H9 (cell line): ENCODE data around the gene SLC16A3. TPM values are rescaled to one million over a fixed set of nuclear protein-coding genes. Genes with fewer than 3 reads are reported as not detected.
A peak's percentile ranks its signal among the peaks of the same experiment; 100 is the strongest.

Experiments
- DNase-seq: peaks from one replicate; pipeline ENCODE4 v3.0.0-alpha.2; 2017
- H2AFZ ChIP-seq: one replicate; pipeline ENCODE4 v1.6.1; 2013; ENCODE audit warnings: mild to moderate bottlenecking, low read length, control low read depth, moderate library complexity
- H2AK5ac ChIP-seq: 2 replicates; pipeline ENCODE4 v1.6.1; 2013; ENCODE audit warnings: low read length, control low read depth, mixed read lengths; ENCODE audit not compliant: insufficient read length
- H2BK120ac ChIP-seq: one replicate; pipeline ENCODE4 v1.6.1; 2013; ENCODE audit warnings: low read depth, mild to moderate bottlenecking, low read length, control low read depth, inconsistent platforms; ENCODE audit not compliant: poor library complexity, severe bottlenecking
- H2BK12ac ChIP-seq: 2 replicates; pipeline ENCODE4 v1.6.1; 2013; ENCODE audit warnings: low read length, control low read depth, mixed read lengths, low read depth; ENCODE audit not compliant: insufficient read length
- H2BK15ac ChIP-seq: 2 replicates; pipeline ENCODE4 v1.6.1; 2013; ENCODE audit warnings: low read depth, low read length, control low read depth
- H2BK20ac ChIP-seq: one replicate; pipeline ENCODE4 v1.6.1; 2013; ENCODE audit warnings: low read depth, mild to moderate bottlenecking, low read length, control low read depth, inconsistent platforms; ENCODE audit not compliant: poor library complexity, severe bottlenecking
- H2BK5ac ChIP-seq: 2 replicates; pipeline ENCODE4 v1.6.1; 2013; ENCODE audit warnings: low read length, control low read depth, mixed read lengths; ENCODE audit not compliant: insufficient read length
- H3K14ac ChIP-seq: 2 replicates; pipeline ENCODE4 v1.6.1; 2013; ENCODE audit warnings: low read length, control low read depth; ENCODE audit not compliant: insufficient read depth
- H3K18ac ChIP-seq: 2 replicates; pipeline ENCODE4 v1.6.1; 2013; ENCODE audit warnings: low read depth, mild to moderate bottlenecking, mixed read lengths, low read length, control low read depth; ENCODE audit not compliant: insufficient read length
- H3K23ac ChIP-seq: 2 replicates; pipeline ENCODE4 v1.6.1; 2013; ENCODE audit warnings: low read length, control low read depth, mixed read lengths, low read depth; ENCODE audit not compliant: insufficient read length
- H3K23me2 ChIP-seq: 2 replicates; pipeline ENCODE4 v1.6.1; 2013; ENCODE audit warnings: low read depth, mild to moderate bottlenecking, mixed read lengths, low read length, control low read depth; ENCODE audit not compliant: insufficient read length, poor library complexity, severe bottlenecking
- H3K27ac ChIP-seq: 2 replicates; pipeline ENCODE4 v1.5.1; 2013; ENCODE audit warnings: low read length, control low read depth, mixed read lengths, low read depth; ENCODE audit not compliant: insufficient read length
- H3K27me3 ChIP-seq: 2 replicates; pipeline ENCODE4 v1.6.1; 2013; ENCODE audit warnings: low read length, control low read depth, inconsistent platforms; ENCODE audit not compliant: insufficient read depth
- H3K4ac ChIP-seq: 2 replicates; pipeline ENCODE4 v1.6.1; 2013; ENCODE audit warnings: low read depth, mild to moderate bottlenecking, control low read depth, inconsistent platforms, low read length, moderate library complexity
- H3K4me1 ChIP-seq: 2 replicates; pipeline ENCODE4 v1.6.1; 2013; ENCODE audit warnings: low read length, control low read depth, inconsistent platforms; ENCODE audit not compliant: insufficient read depth
- H3K4me2 ChIP-seq: 2 replicates; pipeline ENCODE4 v1.6.1; 2013; ENCODE audit warnings: low read length, control low read depth, mixed read lengths; ENCODE audit not compliant: insufficient read length, insufficient read depth
- H3K56ac ChIP-seq: 2 replicates; pipeline ENCODE4 v1.6.1; 2013; ENCODE audit warnings: low read depth, mild to moderate bottlenecking, mixed read lengths, low read length, control low read depth; ENCODE audit not compliant: insufficient read length
- H3K79me1 ChIP-seq: 2 replicates; pipeline ENCODE4 v1.6.1; 2013; ENCODE audit warnings: low read depth, mild to moderate bottlenecking, moderate library complexity, low read length, control low read depth, inconsistent platforms; ENCODE audit not compliant: insufficient read depth, poor library complexity, severe bottlenecking
- H3K79me2 ChIP-seq: 2 replicates; pipeline ENCODE4 v1.6.1; 2013; ENCODE audit warnings: low read length, control low read depth, inconsistent platforms; ENCODE audit not compliant: insufficient read depth
- H3K9ac ChIP-seq: 2 replicates; pipeline ENCODE4 v1.6.1; 2013; ENCODE audit warnings: low read length, control low read depth, mixed read lengths; ENCODE audit not compliant: insufficient read length; ENCODE audit errors: extremely low read depth
- H3K9me3 ChIP-seq: one replicate; pipeline ENCODE4 v1.6.1; 2013; ENCODE audit warnings: low read depth, low read length, inconsistent platforms; ENCODE audit not compliant: control insufficient read depth
- H3T11ph ChIP-seq: one replicate; pipeline ENCODE4 v1.6.1; 2013; ENCODE audit warnings: mild to moderate bottlenecking, low read length, control low read depth, inconsistent platforms
- H4K20me1 ChIP-seq: one replicate; pipeline ENCODE4 v1.6.1; 2013; ENCODE audit not compliant: control insufficient read depth, insufficient read length, insufficient read depth
- H4K5ac ChIP-seq: 2 replicates; pipeline ENCODE4 v1.6.1; 2013; ENCODE audit warnings: low read depth, mild to moderate bottlenecking, mixed read lengths, low read length, control low read depth; ENCODE audit not compliant: insufficient read length
- H4K8ac ChIP-seq: replicated peaks from 2 replicates; pipeline ENCODE4 v1.6.1; 2013; ENCODE audit warnings: low read length, control low read depth, mixed read lengths, low read depth; ENCODE audit not compliant: insufficient read length
- H4K91ac ChIP-seq: 2 replicates; pipeline ENCODE4 v1.6.1; 2013; ENCODE audit warnings: low read depth, mild to moderate bottlenecking, moderate library complexity, mixed read lengths, low read length, control low read depth; ENCODE audit not compliant: insufficient read length
- H3K27ac Mint-ChIP-seq, 3 experiments: 2 replicates in 2 of 3; 3 replicates in 1 of 3; pipeline ENCODE4 v1.8.0; 2020 to 2021; ENCODE audit warnings: mixed read lengths in 3 of 3, mild to moderate bottlenecking in 1 of 3, moderate library complexity in 1 of 3
- H3K27me3 Mint-ChIP-seq: 2 replicates; pipeline ENCODE4 v1.8.0; 2021; ENCODE audit warnings: low read depth, mild to moderate bottlenecking, moderate library complexity, mixed read lengths
- H3K36me3 Mint-ChIP-seq, 3 experiments: 2 replicates in 2 of 3; 3 replicates in 1 of 3; pipeline ENCODE4 v1.8.0; 2020 to 2021; ENCODE audit warnings: low read depth in 3 of 3, mixed read lengths in 3 of 3; ENCODE audit not compliant: insufficient read depth in 1 of 3
- H3K4me1 Mint-ChIP-seq, 2 experiments: 2 replicates each; pipeline ENCODE4 v1.8.0; 2020; ENCODE audit warnings: mixed read lengths in 2 of 2
- H3K4me3 Mint-ChIP-seq, 2 experiments: 2 replicates in 1 of 2; 3 replicates in 1 of 2; pipeline ENCODE4 v1.8.0; 2020 to 2021; ENCODE audit warnings: mild to moderate bottlenecking in 2 of 2, mixed read lengths in 2 of 2, moderate library complexity in 1 of 2
- H3K9me3 Mint-ChIP-seq, 2 experiments: 2 replicates in 1 of 2; 3 replicates in 1 of 2; pipeline ENCODE4 v1.8.0; 2020; ENCODE audit warnings: mild to moderate bottlenecking in 2 of 2, mixed read lengths in 2 of 2, moderate library complexity in 1 of 2
- CTCF ChIP-seq: fragments of 200-600 bp; sonication (generic); conservative IDR thresholded peaks from 3 replicates; pipeline ENCODE4 v1.8.0; 2021; ENCODE audit warnings: antibody characterized with exemption, mild to moderate bottlenecking
- WGBS: extraction: QIAGEN DNeasy Blood & Tissue Kit; methylation state at CpG from one replicate; pipeline ENCODE4 v1.1.7; 2013; ENCODE audit warnings: missing lambda C conversion rate, low lambda C conversion rate, mixed read lengths; ENCODE audit not compliant: insufficient read length; ENCODE audit errors: extremely low coverage; 5-methylcytosine and 5-hydroxymethylcytosine counted together
- total RNA-seq: library from RNA; stranded (reverse); gene quantifications from 2 replicates; pipeline ENCODE4 v1.2.1, GENCODE V29; 2021

The SLC16A3 gene
- total RNA-seq, 1 experiment from 2014 or later = 28.4 TPM

DNA sequence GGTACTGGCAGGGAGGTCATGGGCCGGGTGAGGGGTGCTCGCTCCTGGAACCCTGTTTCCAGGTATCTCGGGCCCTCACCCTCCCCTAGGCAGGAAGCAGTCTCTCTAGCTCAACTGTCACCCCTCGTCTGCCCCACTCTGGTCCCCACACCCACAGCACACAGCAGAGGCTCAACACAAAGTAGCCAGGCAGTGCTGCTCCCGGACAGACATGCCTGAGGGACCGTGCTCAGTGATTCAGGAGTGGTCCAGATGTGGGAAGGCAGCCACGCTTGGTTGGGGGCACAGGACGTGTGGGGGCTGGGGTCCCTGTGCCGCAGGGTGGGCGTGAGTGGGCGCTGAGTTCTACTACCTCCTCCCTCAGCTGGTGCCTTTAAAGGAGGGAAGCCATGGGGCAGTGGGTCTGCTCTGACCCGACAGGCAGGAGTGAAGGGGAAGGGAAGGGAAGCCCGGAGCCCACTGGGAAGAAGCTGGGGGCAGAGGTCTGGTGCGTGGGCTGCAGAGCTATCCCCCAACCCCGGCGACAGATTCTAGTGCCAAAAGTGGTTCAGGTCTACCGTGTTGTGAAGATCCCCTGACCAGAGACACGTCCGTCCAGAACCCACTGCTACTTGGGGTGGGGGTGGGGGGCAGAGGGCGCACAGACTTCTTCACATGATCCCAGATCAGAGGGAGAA, 11.8 kb downstream of the SLC16A3 start:
- H3K4me1 ChIP-seq = no peaks in the 10 kb centered on the region
- no peak overlapping the region for H3K9ac ChIP-seq

More for the DNA sequence above, 11.8 kb downstream of the SLC16A3 start:
- Mint-ChIP-seq H3K9me3 (no peaks in the 10 kb centered on the region), H3K27ac (peak overlapping the region in 2 of 3 experiments; percentile 44 to 85; a peak in 2 of 7 replicates), H3K27me3 (peaks cover 3% of the 10 kb centered on the region; the same call in 1 of the 2 replicates), H3K36me3 (peaks cover 22 to 45% (median 37%) of the 10 kb centered on the region in 3 experiments; a peak in 6 of 7 replicates), H3K4me1 (peaks cover 2 to 14% of the 10 kb centered on the region in 2 experiments), H3K4me3 (no peak overlapping the region)
- H3K4ac ChIP-seq = no peak overlapping the region
- H2BK15ac ChIP-seq = no peak overlapping the region
- H2AK5ac ChIP-seq = no peak overlapping the region
- no peaks in the 10 kb centered on the region for H3K27me3 ChIP-seq
- H2AFZ ChIP-seq = no peak overlapping the region
- H4K8ac ChIP-seq = no peak overlapping the region
- no peak overlapping the region for H2BK5ac ChIP-seq
- H3K79me2 ChIP-seq = no peaks in the 10 kb centered on the region
- no peak overlapping the region for H2BK20ac ChIP-seq
- no peak overlapping the region for H4K91ac ChIP-seq
- no peaks in the 10 kb centered on the region for H4K20me1 ChIP-seq
- H3K18ac ChIP-seq = no peak overlapping the region
- H3K4me2 ChIP-seq = no peak overlapping the region
- H3K23me2 ChIP-seq = no peaks in the 10 kb centered on the region
- H3K14ac ChIP-seq = no peak overlapping the region
- no peaks in the 10 kb centered on the region for H3K9me3 ChIP-seq
- H3K23ac ChIP-seq = no peak overlapping the region
- H3K27ac ChIP-seq = no peak overlapping the region
- H4K5ac ChIP-seq = no peak overlapping the region
- no peak overlapping the region for H3T11ph ChIP-seq
- H2BK12ac ChIP-seq = no peak overlapping the region
- no peaks in the 10 kb centered on the region for H3K79me1 ChIP-seq
- WGBS = no CpG with 5 or more reads among the region's 20 CpGs
- DNase-seq = peak; percentile 36
- no peak overlapping the region for H2BK120ac ChIP-seq
- TF ChIP-seq CTCF = no peak
- H3K56ac ChIP-seq = no peak overlapping the region
